ENCODE results near the gene ZNF816. TPM values are rescaled to one million over a fixed set of nuclear protein-coding genes. Genes with fewer than 3 reads are reported as not detected.

Gene ZNF816
- total RNA-seq, 1 experiment from 2014 or later, result 8.9 TPM

GRCh38 chr19:52922841-52923777, 39.6 kb downstream of the ZNF816 start, which contains the start of gene ZNF888 (continued):
- TF ChIP-seq CTCF (IDR thresholded peaks at IDR 0.05 in 2 of 3, conservative IDR thresholded peaks at IDR 0.05 in 1 of 3; ENCODE audit: borderline replicate concordance in 1 of 3, insufficient read depth in 1 of 3, low read depth in 2 of 3, low read length in 2 of 3), result no peak
- TF ChIP-seq CEBPB (IDR thresholded peaks at IDR 0.05; ENCODE audit: low read depth), result no peak
- peak; percentile 38 for TF ChIP-seq ZFX (IDR thresholded peaks at IDR 0.05)
- TF ChIP-seq SRF (IDR thresholded peaks at IDR 0.05; ENCODE audit: low read depth), result peak; percentile 92

GRCh38 chr19:52917531-52917930, 45.1 kb downstream of the ZNF816 start:
- Histone ChIP-seq H2AFZ (ENCODE audit: low read depth, low read length, poor library complexity, severe bottlenecking) (no peak overlapping the region), H3K36me3 (ENCODE audit: control insufficient read depth in 1 of 2, insufficient read depth in 2 of 2, low read length in 2 of 2) (0 out of 4 replicates have a peak, but pooled peaks cover 0 to 7% of the 10 kb centered on the region in 2 experiments), H3K9ac (ENCODE audit: low read length) (no peak overlapping the region), H3K4me1 (ENCODE audit: control insufficient read depth in 1 of 2, insufficient read depth in 2 of 2, low read length in 2 of 2) (peaks cover 0 to 3% of the 10 kb centered on the region in 2 experiments; a peak in 1 of 4 replicates), H3K79me2 (ENCODE audit: insufficient read depth, low read length) (peaks cover 7% of the 10 kb centered on the region; the same call in 1 of the 2 replicates), H4K20me1 (ENCODE audit: insufficient read depth) (no peaks in the 10 kb centered on the region), H3K4me3 (replicated peaks in 1 of 2; ENCODE audit: low read depth in 1 of 2, low read length in 2 of 2) (no peak overlapping the region), H3K9me3 (ENCODE audit: control insufficient read depth in 1 of 2, insufficient read depth in 1 of 2, low read depth in 1 of 2, low read length in 2 of 2) (no peaks in the 10 kb centered on the region), H3K27ac (ENCODE audit: low read depth, low read length) (no peak overlapping the region), H3K4me2 (ENCODE audit: low read length) (no peak overlapping the region), H3K27me3 (ENCODE audit: insufficient read depth, low read length) (no peaks in the 10 kb centered on the region), H3K9me2 (ENCODE audit: insufficient read depth) (no peaks in the 10 kb centered on the region)
- intact Hi-C loops (cut with micrococcal nuclease), result no loop called here
- DNase-seq (ENCODE audit: low read depth, low spot score) (no peak), ATAC-seq (no peak)
- CTCF ChIA-PET, result no interaction called here
- RAD21 ChIA-PET (ENCODE audit: low non-redundant PET in 1 of 2, low total read pairs in 2 of 2, uncharacterized antibody in 2 of 2, unreplicated experiment in 2 of 2), result no interaction called here
- POLR2A ChIA-PET, result no interaction called here
- no TSS peak for BruUV-seq (replicated peaks)
- no peak for TF ChIP-seq POLR2AphosphoS5 (IDR thresholded peaks at IDR 0.05; ENCODE audit: low read depth, low read length)
- TF ChIP-seq CBX3 (IDR thresholded peaks at IDR 0.05; ENCODE audit: low read depth), result no peak
- TF ChIP-seq ZBTB33 (IDR thresholded peaks at IDR 0.05; ENCODE audit: extremely low read depth, insufficient replicate concordance, low read length), result no peak
- TF ChIP-seq SP1 (IDR thresholded peaks at IDR 0.05; ENCODE audit: low read depth), result no peak
- no peak for TF ChIP-seq YY1 (IDR thresholded peaks at IDR 0.05; ENCODE audit: extremely low read depth, insufficient replicate concordance, low read depth, low read length)
- no peak for TF ChIP-seq POLR2A (IDR thresholded peaks at IDR 0.05; ENCODE audit: borderline replicate concordance, extremely low read depth, insufficient read depth, insufficient read length)
- no peak for TF ChIP-seq ATF3 (IDR thresholded peaks at IDR 0.05)
- no peak for TF ChIP-seq REST (IDR thresholded peaks at IDR 0.05; ENCODE audit: low read depth)
- no peak for TF ChIP-seq SRF (IDR thresholded peaks at IDR 0.05; ENCODE audit: low read depth)

Measured in HCT116 (cell line).